Caco-2 (cell line): Measurements from ENCODE around the gene RBM5. TPM values are rescaled to one million over a fixed set of nuclear protein-coding genes. Genes with fewer than 3 reads are reported as not detected.
A peak's percentile ranks its signal among the peaks of the same experiment; 100 is the strongest.

Source experiments
- BruUV-seq: library from RNA; stranded (reverse); fragments of 400-500 nt; replicated peaks from 2 replicates; lab custom pipeline; 2021; lab: Mats Ljungman, UMichigan
- CTCF ChIA-PET: fragments of 300-600 bp; sonication (Branson Sonifier 250); formaldehyde crosslinking; loops from one replicate; lab custom pipeline; 2022; ENCODE audit warnings: antibody characterized with exemption; lab: Charles Lee
- POLR2A ChIA-PET: fragments of 300-600 bp; sonication (Branson Sonifier 250); formaldehyde crosslinking; loops from one replicate; lab custom pipeline; 2022; ENCODE audit warnings: antibody characterized with exemption; lab: Charles Lee
- DNase-seq, 2 experiments: peaks; one replicate each; pipeline versions ENCODE4 v3.0.0 to v3.0.0-alpha.2; 2020 to 2022
- H3K27me3 ChIP-seq: replicated peaks from 2 replicates; pipeline ENCODE4 v1.6.0; 2011; ENCODE audit warnings: low read length; ENCODE audit not compliant: control insufficient read depth, insufficient read depth
- H3K36me3 ChIP-seq: 2 replicates; pipeline ENCODE4 v1.5.1; 2011; ENCODE audit warnings: low read length; ENCODE audit not compliant: control insufficient read depth, insufficient read depth
- H3K4me1 ChIP-seq: fragments of 250-450 bp; sonication (Bioruptor Pico); 2 replicates; pipeline ENCODE4 v1.5.1; 2020; ENCODE audit warnings: mild to moderate bottlenecking
- H3K4me3 ChIP-seq: 2 replicates; pipeline ENCODE4 v1.5.1; 2011; ENCODE audit warnings: low read depth, mild to moderate bottlenecking, control low read depth, low read length
- H3K9me3 ChIP-seq: fragments of 250-450 bp; sonication (Bioruptor Pico); 2 replicates; pipeline ENCODE4 v1.5.1; 2020; ENCODE audit warnings: mild to moderate bottlenecking, moderate library complexity
- H3K27ac Mint-ChIP-seq: one replicate; pipeline ENCODE4 v1.8.0; 2022; ENCODE audit warnings: mixed read lengths; ENCODE audit not compliant: unreplicated experiment
- H3K27me3 Mint-ChIP-seq: one replicate; pipeline ENCODE4 v1.8.0; 2022; ENCODE audit warnings: mixed read lengths; ENCODE audit not compliant: insufficient read depth, unreplicated experiment
- H3K36me3 Mint-ChIP-seq: one replicate; pipeline ENCODE4 v1.8.0; 2022; ENCODE audit warnings: mild to moderate bottlenecking, mixed read lengths; ENCODE audit not compliant: insufficient read depth, unreplicated experiment
- H3K4me1 Mint-ChIP-seq: one replicate; pipeline ENCODE4 v1.8.0; 2022; ENCODE audit warnings: low read depth, mixed read lengths; ENCODE audit not compliant: unreplicated experiment
- H3K4me3 Mint-ChIP-seq: one replicate; pipeline ENCODE4 v1.8.0; 2022; ENCODE audit warnings: mild to moderate bottlenecking, moderate library complexity, mixed read lengths; ENCODE audit not compliant: unreplicated experiment
- H3K9me3 Mint-ChIP-seq: one replicate; pipeline ENCODE4 v1.8.0; 2022; ENCODE audit warnings: mixed read lengths; ENCODE audit not compliant: unreplicated experiment
- intact Hi-C: fragments of 100-400 bp; cut with micrococcal nuclease; formaldehyde crosslinking; loops from one replicate; pipeline ENCODE4 v1.10.0; 2022; ENCODE audit not compliant: unreplicated experiment
- total RNA-seq: library from RNA; stranded (reverse); gene quantifications from 2 replicates; pipeline ENCODE4 v1.2.3, GENCODE V29; 2022
- TF ChIP-seq, protein P1 (sequence below), 2 experiments: fragments of 200-600 bp in 1 of 2; IDR thresholded peaks; 1 replicate in 1 of 2; 2 replicates in 1 of 2; pipeline versions ENCODE4 v1.5.1 to v1.8.0; 2011 to 2022; ENCODE audit warnings: antibody characterized with exemption in 1 of 2, control low read depth in 1 of 2, inconsistent platforms in 1 of 2, low read depth in 1 of 2, low read length in 1 of 2, mild to moderate bottlenecking in 1 of 2, moderate library complexity in 1 of 2; ENCODE audit not compliant: insufficient read depth in 1 of 2, severe bottlenecking in 1 of 2, unreplicated experiment in 1 of 2

Gene RBM5
- total RNA-seq, 1 experiment from 2014 or later, result 145 TPM

DNA sequence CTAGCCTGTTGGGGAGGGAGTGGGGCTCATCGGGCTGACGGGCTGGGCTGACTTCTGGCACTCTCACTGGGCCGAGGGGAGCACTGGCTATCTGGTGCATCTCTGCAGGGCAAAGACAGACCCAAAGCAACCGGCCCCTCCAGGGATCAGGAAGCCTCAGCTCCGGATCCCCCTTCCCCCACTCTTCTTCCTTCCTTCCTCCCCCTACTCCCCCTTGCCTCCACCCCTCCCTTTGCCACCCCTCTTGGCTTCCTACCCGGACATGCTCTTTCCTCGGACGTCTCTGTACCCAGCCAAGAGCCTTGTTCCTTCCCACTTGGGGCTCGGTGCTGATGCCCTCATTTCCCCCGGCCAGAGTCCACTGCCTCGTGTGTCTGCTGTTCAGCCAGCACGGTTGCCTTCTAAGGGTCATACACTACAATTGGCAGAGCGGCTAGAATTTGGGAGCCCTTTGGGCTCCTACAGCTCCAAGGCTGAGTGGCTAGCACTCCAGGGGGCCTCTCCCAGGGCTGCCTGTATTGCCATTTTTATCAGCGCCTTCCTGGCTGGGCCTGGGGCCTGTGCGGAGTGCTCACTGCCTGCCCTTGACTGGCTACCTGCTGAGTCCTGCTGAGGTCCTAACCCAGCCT, 77.3 kb downstream of the RBM5 start:
- Histone ChIP-seq H3K27me3 (no peaks in the 10 kb centered on the region), H3K4me1 (peaks cover 25% of the 10 kb centered on the region), H3K36me3 (no peaks in the 10 kb centered on the region; the same call in 1 of the 2 replicates), H3K4me3 (no peak overlapping the region), H3K9me3 (no peaks in the 10 kb centered on the region)
- POLR2A ChIA-PET, result no interaction called here
- TF ChIP-seq, protein P1, sequence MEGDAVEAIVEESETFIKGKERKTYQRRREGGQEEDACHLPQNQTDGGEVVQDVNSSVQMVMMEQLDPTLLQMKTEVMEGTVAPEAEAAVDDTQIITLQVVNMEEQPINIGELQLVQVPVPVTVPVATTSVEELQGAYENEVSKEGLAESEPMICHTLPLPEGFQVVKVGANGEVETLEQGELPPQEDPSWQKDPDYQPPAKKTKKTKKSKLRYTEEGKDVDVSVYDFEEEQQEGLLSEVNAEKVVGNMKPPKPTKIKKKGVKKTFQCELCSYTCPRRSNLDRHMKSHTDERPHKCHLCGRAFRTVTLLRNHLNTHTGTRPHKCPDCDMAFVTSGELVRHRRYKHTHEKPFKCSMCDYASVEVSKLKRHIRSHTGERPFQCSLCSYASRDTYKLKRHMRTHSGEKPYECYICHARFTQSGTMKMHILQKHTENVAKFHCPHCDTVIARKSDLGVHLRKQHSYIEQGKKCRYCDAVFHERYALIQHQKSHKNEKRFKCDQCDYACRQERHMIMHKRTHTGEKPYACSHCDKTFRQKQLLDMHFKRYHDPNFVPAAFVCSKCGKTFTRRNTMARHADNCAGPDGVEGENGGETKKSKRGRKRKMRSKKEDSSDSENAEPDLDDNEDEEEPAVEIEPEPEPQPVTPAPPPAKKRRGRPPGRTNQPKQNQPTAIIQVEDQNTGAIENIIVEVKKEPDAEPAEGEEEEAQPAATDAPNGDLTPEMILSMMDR (IDR thresholded peaks at IDR 0.05; ENCODE audit: insufficient read depth in 1 of 2, low read depth in 1 of 2, low read length in 1 of 2, severe bottlenecking in 1 of 2, unreplicated experiment in 1 of 2), result no peak
- BruUV-seq, result no TSS peak
- Mint-ChIP-seq H3K4me1 (peaks cover 16% of the 10 kb centered on the region), H3K27ac (peak overlapping the region; percentile 44), H3K36me3 (no peaks in the 10 kb centered on the region), H3K9me3 (no peaks in the 10 kb centered on the region), H3K27me3 (no peaks in the 10 kb centered on the region), H3K4me3 (no peak overlapping the region)
- intact Hi-C loops, result no loop called here
- no peak for DNase-seq
- CTCF ChIA-PET, result interaction anchor here (1.3 kb wide), 1 partner anchor 9 kb away, joined by 5 read pairs; no protein-coding TSS in a partner anchor

DNA sequence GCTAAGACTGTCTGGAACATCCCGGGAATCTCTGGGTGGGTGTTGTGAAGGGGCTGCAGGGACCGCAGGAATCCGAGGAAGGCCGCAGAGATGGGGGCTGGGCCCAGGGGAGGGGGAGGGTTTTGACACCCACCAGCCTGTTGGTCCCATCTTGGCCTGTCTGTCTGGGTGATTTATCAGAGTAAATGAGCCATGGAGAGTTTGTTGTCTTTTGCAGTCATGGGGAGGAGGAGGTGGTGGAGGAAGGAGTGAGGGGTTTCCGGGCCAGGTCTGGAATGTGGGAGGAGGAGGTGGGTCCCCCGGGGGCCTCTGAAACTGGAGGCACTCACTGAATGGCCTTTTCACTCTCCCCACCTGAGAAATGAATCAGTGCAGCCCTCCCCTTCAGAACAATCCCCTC, 77.9 kb downstream of the RBM5 start:
- H3K4me3 Mint-ChIP-seq, result no peak overlapping the region
- POLR2A ChIA-PET, result no interaction called here
- H3K9me3 ChIP-seq, result no peaks in the 10 kb centered on the region
- H3K4me1 ChIP-seq, result peaks cover 25% of the 10 kb centered on the region
- TF ChIP-seq, protein P1 (IDR thresholded peaks at IDR 0.05; ENCODE audit: insufficient read depth in 1 of 2, low read depth in 1 of 2, low read length in 1 of 2, severe bottlenecking in 1 of 2, unreplicated experiment in 1 of 2), result no peak
- H3K27me3 Mint-ChIP-seq, result no peaks in the 10 kb centered on the region
- intact Hi-C loops, result no loop called here
- H3K27me3 ChIP-seq, result no peaks in the 10 kb centered on the region
- BruUV-seq, result no TSS peak
- CTCF ChIA-PET, result no interaction called here
- H3K36me3 ChIP-seq, result no peaks in the 10 kb centered on the region; the same call in 1 of the 2 replicates
- no peak for DNase-seq
- H3K4me1 Mint-ChIP-seq, result peaks cover 16% of the 10 kb centered on the region
- peak overlapping the region; percentile 44 for H3K27ac Mint-ChIP-seq
- H3K4me3 ChIP-seq, result no peak overlapping the region
- no peaks in the 10 kb centered on the region for H3K36me3 Mint-ChIP-seq
- no peaks in the 10 kb centered on the region for H3K9me3 Mint-ChIP-seq

DNA sequence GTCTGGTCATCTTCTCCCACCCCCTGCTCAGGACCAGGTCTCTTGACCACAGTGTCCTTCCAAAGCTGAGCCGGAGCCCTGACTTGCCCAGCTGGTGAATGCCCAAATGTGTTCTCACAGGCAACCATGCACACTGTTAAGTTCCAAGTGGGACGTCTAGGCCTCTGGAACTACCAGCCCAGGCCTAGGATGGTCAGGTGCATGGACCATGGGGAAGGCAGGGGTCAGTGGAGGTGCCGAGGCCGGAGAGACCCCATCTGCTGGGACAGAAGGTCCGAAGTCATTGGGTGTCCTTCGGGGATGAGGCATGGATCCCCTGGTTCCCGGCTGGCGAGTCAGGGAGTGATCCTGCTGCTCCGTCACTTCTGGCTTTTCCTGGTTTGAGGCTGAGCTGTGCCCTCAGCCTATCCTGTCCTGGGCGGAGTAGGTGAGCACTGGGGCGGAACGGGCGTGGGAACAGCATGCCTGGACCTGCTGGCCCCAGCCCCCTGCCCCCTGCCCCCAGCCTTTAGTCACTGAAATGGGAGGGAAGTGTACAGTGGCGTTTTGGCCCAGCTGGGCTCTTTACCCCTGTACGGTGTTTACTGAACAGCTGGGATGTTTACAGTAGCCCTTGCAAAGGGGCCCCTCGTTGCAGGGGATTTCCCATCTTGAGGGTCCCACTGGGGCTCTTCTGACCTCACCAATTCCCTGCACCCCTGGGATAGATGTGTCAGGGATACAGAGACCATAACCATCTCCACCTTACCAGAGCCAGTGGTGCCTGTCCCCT, 78.5 kb downstream of the RBM5 start:
- TF ChIP-seq, protein P1 (IDR thresholded peaks at IDR 0.05; ENCODE audit: insufficient read depth in 1 of 2, low read depth in 1 of 2, low read length in 1 of 2, severe bottlenecking in 1 of 2, unreplicated experiment in 1 of 2), result no peak
- H3K9me3 Mint-ChIP-seq, result no peaks in the 10 kb centered on the region
- H3K4me3 Mint-ChIP-seq, result no peak overlapping the region
- no TSS peak for BruUV-seq
- Histone ChIP-seq H3K4me3 (no peak overlapping the region), H3K27me3 (no peaks in the 10 kb centered on the region), H3K4me1 (peaks cover 25% of the 10 kb centered on the region), H3K9me3 (no peaks in the 10 kb centered on the region), H3K36me3 (no peaks in the 10 kb centered on the region; the same call in 1 of the 2 replicates)
- intact Hi-C loops, result no loop called here
- H3K27ac Mint-ChIP-seq, result peak overlapping the region; percentile 44
- H3K27me3 Mint-ChIP-seq, result no peaks in the 10 kb centered on the region
- no peaks in the 10 kb centered on the region for H3K36me3 Mint-ChIP-seq
- ChIA-PET POLR2A (no interaction called here), CTCF (no interaction called here)
- no peak for DNase-seq
- peaks cover 16% of the 10 kb centered on the region for H3K4me1 Mint-ChIP-seq
